Endothelial cell of umbilical vein (primary cell): ENCODE data around the gene DESI1.
"Not testable (repeated sequence)": the region's sequence is repeated elsewhere in the genome, so short reads cannot be mapped to it uniquely, and the experiment has no call there.

Experiments
- MYC ChIP-seq: IDR thresholded peaks from one replicate; pipeline ENCODE4 v1.6.1; 2011; ENCODE audit warnings: mild to moderate bottlenecking, low read depth, low read length
- POLR2A ChIP-seq: IDR thresholded peaks from 2 replicates; pipeline ENCODE4 v1.6.1; 2012; ENCODE audit warnings: low read depth, mild to moderate bottlenecking, control low read depth, low read length
- POLR2AphosphoS5 ChIP-seq: IDR thresholded peaks from 2 replicates; pipeline ENCODE4 v1.6.1; 2012; ENCODE audit warnings: low read depth, mild to moderate bottlenecking, control low read depth, low read length, moderate library complexity; ENCODE audit not compliant: insufficient read depth
- TF ChIP-seq, protein P1 (sequence below), 2 donors: IDR thresholded peaks; 1 replicate in 1 of 2; 2 replicates in 1 of 2; pipeline ENCODE4 v1.5.1; 2011; ENCODE audit warnings: low read length in 2 of 2, mild to moderate bottlenecking in 2 of 2, moderate library complexity in 2 of 2, control low read depth in 1 of 2, inconsistent platforms in 1 of 2, low read depth in 1 of 2; ENCODE audit not compliant: insufficient read depth in 1 of 2; ENCODE audit errors: extremely low read depth in 1 of 2
- TF ChIP-seq, protein P2 (sequence below): IDR thresholded peaks from 2 replicates; pipeline ENCODE4 v1.6.1; 2011; ENCODE audit not compliant: insufficient read depth, insufficient read length

DNA sequence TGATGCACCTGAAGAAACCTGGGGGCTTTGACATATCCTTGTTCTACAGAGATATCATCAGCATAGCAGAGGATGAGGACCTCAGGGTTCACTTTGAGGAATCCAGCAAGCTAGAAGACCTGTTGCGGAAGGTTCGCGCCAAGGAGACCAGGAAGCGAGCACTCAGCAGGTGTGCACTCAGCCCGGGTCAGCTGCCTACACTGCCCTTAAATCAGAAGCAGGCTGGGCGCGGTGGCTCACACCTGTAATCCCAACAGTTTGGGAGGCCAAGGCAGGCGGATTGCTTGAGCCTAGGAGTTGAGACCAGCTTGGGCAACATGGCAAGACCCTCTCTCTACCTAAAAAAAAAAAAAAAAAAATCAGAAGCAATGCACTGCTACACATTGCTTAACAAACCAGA lies 16.8 kb upstream of the DESI1 start:
- TF ChIP-seq, protein P1, sequence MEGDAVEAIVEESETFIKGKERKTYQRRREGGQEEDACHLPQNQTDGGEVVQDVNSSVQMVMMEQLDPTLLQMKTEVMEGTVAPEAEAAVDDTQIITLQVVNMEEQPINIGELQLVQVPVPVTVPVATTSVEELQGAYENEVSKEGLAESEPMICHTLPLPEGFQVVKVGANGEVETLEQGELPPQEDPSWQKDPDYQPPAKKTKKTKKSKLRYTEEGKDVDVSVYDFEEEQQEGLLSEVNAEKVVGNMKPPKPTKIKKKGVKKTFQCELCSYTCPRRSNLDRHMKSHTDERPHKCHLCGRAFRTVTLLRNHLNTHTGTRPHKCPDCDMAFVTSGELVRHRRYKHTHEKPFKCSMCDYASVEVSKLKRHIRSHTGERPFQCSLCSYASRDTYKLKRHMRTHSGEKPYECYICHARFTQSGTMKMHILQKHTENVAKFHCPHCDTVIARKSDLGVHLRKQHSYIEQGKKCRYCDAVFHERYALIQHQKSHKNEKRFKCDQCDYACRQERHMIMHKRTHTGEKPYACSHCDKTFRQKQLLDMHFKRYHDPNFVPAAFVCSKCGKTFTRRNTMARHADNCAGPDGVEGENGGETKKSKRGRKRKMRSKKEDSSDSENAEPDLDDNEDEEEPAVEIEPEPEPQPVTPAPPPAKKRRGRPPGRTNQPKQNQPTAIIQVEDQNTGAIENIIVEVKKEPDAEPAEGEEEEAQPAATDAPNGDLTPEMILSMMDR (IDR thresholded peaks at IDR 0.05; ENCODE audit: extremely low read depth in 1 of 2, insufficient read depth in 1 of 2, low read depth in 1 of 2, low read length in 2 of 2), result not testable (repeated sequence)
- TF ChIP-seq POLR2AphosphoS5, POLR2A, MYC: not testable (repeated sequence)
- TF ChIP-seq, protein P2, sequence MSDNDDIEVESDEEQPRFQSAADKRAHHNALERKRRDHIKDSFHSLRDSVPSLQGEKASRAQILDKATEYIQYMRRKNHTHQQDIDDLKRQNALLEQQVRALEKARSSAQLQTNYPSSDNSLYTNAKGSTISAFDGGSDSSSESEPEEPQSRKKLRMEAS, result not testable (repeated sequence)
